GM12878 (cell line): Measurements from ENCODE around the gene MARCHF10. TPM values are rescaled to one million over a fixed set of nuclear protein-coding genes. Genes with fewer than 3 reads are reported as not detected.
A peak's percentile ranks its signal among the peaks of the same experiment; 100 is the strongest.

Source experiments
- CBX5 ChIP-seq: sonication (generic); IDR thresholded peaks from 2 replicates; pipeline ENCODE4 v1.6.1; 2016; ENCODE audit warnings: low read depth, moderate library complexity, mild to moderate bottlenecking, inconsistent platforms
- CHD4 ChIP-seq: fragments of 200-600 bp; sonication (generic); IDR thresholded peaks from 2 replicates; pipeline ENCODE4 v1.6.1; 2016; ENCODE audit warnings: mild to moderate bottlenecking
- E4F1 ChIP-seq: fragments of 450-650 bp; IDR thresholded peaks from 2 replicates; pipeline ENCODE4 v1.6.1; 2018; ENCODE audit warnings: borderline replicate concordance, mild to moderate bottlenecking; ENCODE audit not compliant: partially characterized antibody
- GATAD2B ChIP-seq: fragments of 450-650 bp; conservative IDR thresholded peaks from 2 replicates; pipeline ENCODE4 v1.6.1; 2017; ENCODE audit warnings: low read depth, mild to moderate bottlenecking, moderate library complexity
- HDGF ChIP-seq: fragments of 450-650 bp; IDR thresholded peaks from 2 replicates; pipeline ENCODE4 v1.6.1; 2016; ENCODE audit warnings: antibody characterized with exemption
- MTA3 ChIP-seq: IDR thresholded peaks from 2 replicates; pipeline ENCODE4 v1.6.1; 2012; ENCODE audit warnings: low read length, inconsistent platforms, borderline replicate concordance
- MYC ChIP-seq: IDR thresholded peaks from 2 replicates; pipeline ENCODE4 v1.6.1; 2011; ENCODE audit warnings: mild to moderate bottlenecking, low read length, moderate library complexity, inconsistent platforms; ENCODE audit not compliant: insufficient read depth, insufficient replicate concordance, insufficient read length, severe bottlenecking
- NFXL1 ChIP-seq: fragments of 450-650 bp; IDR thresholded peaks from 2 replicates; pipeline ENCODE4 v1.6.1; 2017; ENCODE audit warnings: antibody characterized with exemption, mild to moderate bottlenecking, borderline replicate concordance
- NFYA ChIP-seq: IDR thresholded peaks from 2 replicates; pipeline ENCODE4 v1.6.1; 2011; ENCODE audit warnings: low read depth, mild to moderate bottlenecking, low read length, improper control_type of control experiment, borderline replicate concordance
- POLR2A ChIP-seq: IDR thresholded peaks from 2 replicates; pipeline ENCODE4 v1.6.1; 2011; ENCODE audit warnings: low read depth, mild to moderate bottlenecking, low read length
- POLR2AphosphoS2 ChIP-seq: IDR thresholded peaks from 2 replicates; pipeline ENCODE4 v1.6.1; 2011; ENCODE audit warnings: low read depth, mild to moderate bottlenecking, low read length, improper control_type of control experiment, moderate library complexity
- RAD51 ChIP-seq: fragments of 450-650 bp; IDR thresholded peaks from 2 replicates; pipeline ENCODE4 v1.6.1; 2016; ENCODE audit warnings: moderate library complexity, mild to moderate bottlenecking, inconsistent platforms
- SMARCA5 ChIP-seq: fragments of 450-650 bp; IDR thresholded peaks from 2 replicates; pipeline ENCODE4 v1.6.1; 2017; ENCODE audit warnings: mild to moderate bottlenecking
- SPI1 ChIP-seq: IDR thresholded peaks from 2 replicates; pipeline ENCODE4 v1.6.1; 2011; ENCODE audit warnings: low read depth, mild to moderate bottlenecking, low read length, moderate library complexity, borderline replicate concordance; ENCODE audit not compliant: insufficient read depth
- SUPT20H ChIP-seq: IDR thresholded peaks from 2 replicates; pipeline ENCODE4 v1.6.1; 2011; ENCODE audit warnings: low read depth, mild to moderate bottlenecking, low read length, moderate library complexity, borderline replicate concordance; ENCODE audit not compliant: control insufficient read depth
- TCF12 ChIP-seq: IDR thresholded peaks from 2 replicates; pipeline ENCODE4 v1.6.1; 2011; ENCODE audit warnings: low read depth, mild to moderate bottlenecking, low read length
- polyA plus RNA-seq, 11 experiments: library from polyadenylated mRNA; depleted of rRNA in 4 of 11; unstranded in 6 of 11; stranded (reverse) in 5 of 11; fragments of >200 nt; fragmentation: Nextera tagmentation in 4 of 11; fragmentation: Illumina TruSeq in 1 of 11; extraction: Ambion mirVana in 4 of 11; extraction: Trizol in 1 of 11; gene quantifications; 1 replicate in 1 of 11; 2 replicates in 10 of 11; pipeline versions ENCODE4 v1.2.1 to v1.2.3, GENCODE V29; 2011 to 2016; ENCODE audit warnings: inconsistent platforms in 2 of 11, missing spikeins in 2 of 11, low read depth in 1 of 11
- total RNA-seq, 4 experiments: library from RNA; depleted of rRNA in 3 of 4; stranded (reverse); fragments of >200 nt in 3 of 4; fragmentation: Illumina TruSeq in 1 of 4; extraction: Trizol in 1 of 4; gene quantifications; 2 replicates each; pipeline versions ENCODE4 v1.2.1 to v1.2.3, GENCODE V29; 2013 to 2021
- TF ChIP-seq, protein P1 (sequence below): fragments of 450-650 bp; IDR thresholded peaks from 2 replicates; pipeline ENCODE4 v1.6.1; 2014; ENCODE audit warnings: mild to moderate bottlenecking
- TF ChIP-seq, protein P2 (sequence below): fragments of 450-650 bp; conservative IDR thresholded peaks from 2 replicates; pipeline ENCODE4 v1.6.1; 2017; ENCODE audit warnings: mild to moderate bottlenecking, moderate library complexity
- TF ChIP-seq, protein P3 (sequence below): fragments of 450-650 bp; IDR thresholded peaks from 2 replicates; pipeline ENCODE4 v1.6.1; 2018; ENCODE audit warnings: mild to moderate bottlenecking, low read depth, moderate library complexity; ENCODE audit not compliant: partially characterized antibody
- TF ChIP-seq, protein P4 (sequence below): IDR thresholded peaks from 2 replicates; pipeline ENCODE4 v1.6.1; 2011; ENCODE audit warnings: borderline replicate concordance, low read depth, mild to moderate bottlenecking, moderate library complexity, low read length; ENCODE audit not compliant: insufficient read depth, poor library complexity, severe bottlenecking

MARCHF10 gene
- total and polyA plus RNA-seq, 10 of the 15 experiments (the other 5 are each of a cell fraction or from before 2014, with no cell fraction given): 0.11 to 0.24 TPM; not detected in 8

GRCh38 chr17:62703776-62704380 is 104.2 kb downstream of the MARCHF10 start (continued):
- TF ChIP-seq E4F1: no peak
- TF ChIP-seq, protein P1, sequence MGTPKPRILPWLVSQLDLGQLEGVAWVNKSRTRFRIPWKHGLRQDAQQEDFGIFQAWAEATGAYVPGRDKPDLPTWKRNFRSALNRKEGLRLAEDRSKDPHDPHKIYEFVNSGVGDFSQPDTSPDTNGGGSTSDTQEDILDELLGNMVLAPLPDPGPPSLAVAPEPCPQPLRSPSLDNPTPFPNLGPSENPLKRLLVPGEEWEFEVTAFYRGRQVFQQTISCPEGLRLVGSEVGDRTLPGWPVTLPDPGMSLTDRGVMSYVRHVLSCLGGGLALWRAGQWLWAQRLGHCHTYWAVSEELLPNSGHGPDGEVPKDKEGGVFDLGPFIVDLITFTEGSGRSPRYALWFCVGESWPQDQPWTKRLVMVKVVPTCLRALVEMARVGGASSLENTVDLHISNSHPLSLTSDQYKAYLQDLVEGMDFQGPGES: no peak
- TF ChIP-seq NFXL1: no peak
- peak; percentile 71; the same call in 1 of the 2 replicates for TF ChIP-seq GATAD2B
- no peak for TF ChIP-seq RAD51
- no peak for TF ChIP-seq NFYA
- TF ChIP-seq MTA3: no peak
- TF ChIP-seq, protein P2, sequence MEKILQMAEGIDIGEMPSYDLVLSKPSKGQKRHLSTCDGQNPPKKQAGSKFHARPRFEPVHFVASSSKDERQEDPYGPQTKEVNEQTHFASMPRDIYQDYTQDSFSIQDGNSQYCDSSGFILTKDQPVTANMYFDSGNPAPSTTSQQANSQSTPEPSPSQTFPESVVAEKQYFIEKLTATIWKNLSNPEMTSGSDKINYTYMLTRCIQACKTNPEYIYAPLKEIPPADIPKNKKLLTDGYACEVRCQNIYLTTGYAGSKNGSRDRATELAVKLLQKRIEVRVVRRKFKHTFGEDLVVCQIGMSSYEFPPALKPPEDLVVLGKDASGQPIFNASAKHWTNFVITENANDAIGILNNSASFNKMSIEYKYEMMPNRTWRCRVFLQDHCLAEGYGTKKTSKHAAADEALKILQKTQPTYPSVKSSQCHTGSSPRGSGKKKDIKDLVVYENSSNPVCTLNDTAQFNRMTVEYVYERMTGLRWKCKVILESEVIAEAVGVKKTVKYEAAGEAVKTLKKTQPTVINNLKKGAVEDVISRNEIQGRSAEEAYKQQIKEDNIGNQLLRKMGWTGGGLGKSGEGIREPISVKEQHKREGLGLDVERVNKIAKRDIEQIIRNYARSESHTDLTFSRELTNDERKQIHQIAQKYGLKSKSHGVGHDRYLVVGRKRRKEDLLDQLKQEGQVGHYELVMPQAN: no peak
- TF ChIP-seq, protein P3, sequence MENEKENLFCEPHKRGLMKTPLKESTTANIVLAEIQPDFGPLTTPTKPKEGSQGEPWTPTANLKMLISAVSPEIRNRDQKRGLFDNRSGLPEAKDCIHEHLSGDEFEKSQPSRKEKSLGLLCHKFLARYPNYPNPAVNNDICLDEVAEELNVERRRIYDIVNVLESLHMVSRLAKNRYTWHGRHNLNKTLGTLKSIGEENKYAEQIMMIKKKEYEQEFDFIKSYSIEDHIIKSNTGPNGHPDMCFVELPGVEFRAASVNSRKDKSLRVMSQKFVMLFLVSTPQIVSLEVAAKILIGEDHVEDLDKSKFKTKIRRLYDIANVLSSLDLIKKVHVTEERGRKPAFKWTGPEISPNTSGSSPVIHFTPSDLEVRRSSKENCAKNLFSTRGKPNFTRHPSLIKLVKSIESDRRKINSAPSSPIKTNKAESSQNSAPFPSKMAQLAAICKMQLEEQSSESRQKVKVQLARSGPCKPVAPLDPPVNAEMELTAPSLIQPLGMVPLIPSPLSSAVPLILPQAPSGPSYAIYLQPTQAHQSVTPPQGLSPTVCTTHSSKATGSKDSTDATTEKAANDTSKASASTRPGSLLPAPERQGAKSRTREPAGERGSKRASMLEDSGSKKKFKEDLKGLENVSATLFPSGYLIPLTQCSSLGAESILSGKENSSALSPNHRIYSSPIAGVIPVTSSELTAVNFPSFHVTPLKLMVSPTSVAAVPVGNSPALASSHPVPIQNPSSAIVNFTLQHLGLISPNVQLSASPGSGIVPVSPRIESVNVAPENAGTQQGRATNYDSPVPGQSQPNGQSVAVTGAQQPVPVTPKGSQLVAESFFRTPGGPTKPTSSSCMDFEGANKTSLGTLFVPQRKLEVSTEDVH: no peak
- TF ChIP-seq CBX5: no peak
- no peak for TF ChIP-seq SUPT20H
- no peak for TF ChIP-seq CHD4
- TF ChIP-seq SMARCA5: peak; percentile 78
- TF ChIP-seq TCF12: no peak
- TF ChIP-seq POLR2AphosphoS2: no peak
- TF ChIP-seq, protein P4, sequence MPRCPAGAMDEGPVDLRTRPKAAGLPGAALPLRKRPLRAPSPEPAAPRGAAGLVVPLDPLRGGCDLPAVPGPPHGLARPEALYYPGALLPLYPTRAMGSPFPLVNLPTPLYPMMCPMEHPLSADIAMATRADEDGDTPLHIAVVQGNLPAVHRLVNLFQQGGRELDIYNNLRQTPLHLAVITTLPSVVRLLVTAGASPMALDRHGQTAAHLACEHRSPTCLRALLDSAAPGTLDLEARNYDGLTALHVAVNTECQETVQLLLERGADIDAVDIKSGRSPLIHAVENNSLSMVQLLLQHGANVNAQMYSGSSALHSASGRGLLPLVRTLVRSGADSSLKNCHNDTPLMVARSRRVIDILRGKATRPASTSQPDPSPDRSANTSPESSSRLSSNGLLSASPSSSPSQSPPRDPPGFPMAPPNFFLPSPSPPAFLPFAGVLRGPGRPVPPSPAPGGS: no peak
- no peak for TF ChIP-seq MYC
- no peak for TF ChIP-seq SPI1
- TF ChIP-seq HDGF: no peak
- no peak for TF ChIP-seq POLR2A
